ENCODE results near the gene C16orf87.

The C16orf87 gene

DNA sequence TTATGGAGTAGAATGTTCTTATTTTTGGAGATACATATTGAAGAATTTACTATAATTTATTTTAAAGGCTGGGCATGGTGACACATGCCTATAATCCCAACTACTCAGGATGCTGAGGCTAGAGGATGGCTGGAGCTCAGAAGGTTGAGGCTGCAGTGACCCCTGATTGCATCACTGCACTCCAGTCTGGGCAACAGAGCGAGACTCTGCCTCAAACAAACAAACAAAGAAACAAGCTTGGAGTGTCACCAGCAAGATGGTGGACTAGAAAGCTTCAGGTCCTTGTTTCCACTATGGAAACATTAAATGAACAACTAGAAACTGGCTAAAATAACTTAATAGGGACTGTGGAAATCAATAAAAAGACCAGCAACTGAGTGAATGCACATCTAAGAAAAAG lies 35.3 kb upstream of the C16orf87 start:
- Histone ChIP-seq H3K4me1 (ENCODE audit: low read length) (peaks cover 6% of the 10 kb centered on the region; the same call in 1 of the 2 replicates), H3K27ac (ENCODE audit: low read length) (no peak overlapping the region), H3K4me2 (ENCODE audit: low read length) (no peak overlapping the region), H4K20me1 (ENCODE audit: insufficient read depth, low read length) (no peaks in the 10 kb centered on the region), H3K27me3 (ENCODE audit: low read depth, low read length) (no peaks in the 10 kb centered on the region), H3K9ac (ENCODE audit: low read length) (no peak overlapping the region), H3K36me3 (replicated peaks; ENCODE audit: low read depth, low read length) (no peaks in the 10 kb centered on the region), H2AFZ (ENCODE audit: low read depth, low read length) (no peak overlapping the region), H3K79me2 (ENCODE audit: low read length) (no peaks in the 10 kb centered on the region), H3K4me3 (ENCODE audit: low read length) (no peak overlapping the region), H3K9me3 (ENCODE audit: insufficient read depth, low read length) (no peaks in the 10 kb centered on the region)
- TF ChIP-seq, protein P1, sequence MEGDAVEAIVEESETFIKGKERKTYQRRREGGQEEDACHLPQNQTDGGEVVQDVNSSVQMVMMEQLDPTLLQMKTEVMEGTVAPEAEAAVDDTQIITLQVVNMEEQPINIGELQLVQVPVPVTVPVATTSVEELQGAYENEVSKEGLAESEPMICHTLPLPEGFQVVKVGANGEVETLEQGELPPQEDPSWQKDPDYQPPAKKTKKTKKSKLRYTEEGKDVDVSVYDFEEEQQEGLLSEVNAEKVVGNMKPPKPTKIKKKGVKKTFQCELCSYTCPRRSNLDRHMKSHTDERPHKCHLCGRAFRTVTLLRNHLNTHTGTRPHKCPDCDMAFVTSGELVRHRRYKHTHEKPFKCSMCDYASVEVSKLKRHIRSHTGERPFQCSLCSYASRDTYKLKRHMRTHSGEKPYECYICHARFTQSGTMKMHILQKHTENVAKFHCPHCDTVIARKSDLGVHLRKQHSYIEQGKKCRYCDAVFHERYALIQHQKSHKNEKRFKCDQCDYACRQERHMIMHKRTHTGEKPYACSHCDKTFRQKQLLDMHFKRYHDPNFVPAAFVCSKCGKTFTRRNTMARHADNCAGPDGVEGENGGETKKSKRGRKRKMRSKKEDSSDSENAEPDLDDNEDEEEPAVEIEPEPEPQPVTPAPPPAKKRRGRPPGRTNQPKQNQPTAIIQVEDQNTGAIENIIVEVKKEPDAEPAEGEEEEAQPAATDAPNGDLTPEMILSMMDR (IDR thresholded peaks at IDR 0.05; ENCODE audit: low read depth, low read length), result no peak
- no peak for TF ChIP-seq EZH2phosphoT487 (IDR thresholded peaks at IDR 0.05; ENCODE audit: low read depth)

DNA sequence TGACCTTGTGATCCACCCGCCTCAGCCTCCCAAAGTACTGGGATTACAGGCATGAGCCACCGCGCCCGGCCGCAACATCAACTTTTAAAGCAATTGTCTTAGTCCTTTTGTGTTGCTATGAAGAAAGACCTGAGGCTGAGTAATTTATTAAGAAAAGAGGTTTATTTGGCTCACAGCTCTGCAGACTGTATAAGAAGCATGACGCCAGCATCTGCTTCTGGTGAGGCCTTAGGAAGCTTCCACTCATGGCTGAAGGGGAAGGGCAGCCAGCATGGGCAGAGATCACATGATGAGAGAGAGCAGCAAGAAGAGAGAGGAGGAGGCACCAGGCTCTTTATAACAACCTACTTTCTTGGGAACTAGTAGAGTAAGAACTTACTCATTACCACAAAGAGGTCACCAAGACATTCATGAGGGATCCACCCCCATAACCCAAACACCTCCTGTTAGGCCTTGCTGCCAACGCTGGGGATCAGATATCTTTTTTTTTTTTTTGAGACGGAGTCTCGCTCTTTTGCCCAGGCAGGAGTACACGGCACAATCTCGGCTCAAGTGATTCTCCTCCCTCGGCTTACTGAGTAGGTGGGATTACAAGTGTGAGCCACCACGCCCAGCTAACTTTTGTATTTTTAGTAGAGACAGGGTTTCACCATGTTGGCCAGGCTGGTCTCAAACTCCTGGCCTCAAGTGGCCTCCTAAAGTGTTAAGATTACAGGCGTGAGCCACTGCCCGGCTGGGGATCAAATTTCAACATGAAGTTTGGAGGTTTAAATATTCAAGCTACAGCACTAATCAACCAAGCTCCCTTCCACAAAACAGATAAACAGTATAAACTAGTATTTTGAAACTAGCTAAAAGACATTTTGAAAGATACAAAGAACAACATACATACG lies 31.8 kb upstream of the C16orf87 start:
- TF ChIP-seq, protein P1 (IDR thresholded peaks at IDR 0.05; ENCODE audit: low read depth, low read length), result no peak
- no peak for TF ChIP-seq EZH2phosphoT487 (IDR thresholded peaks at IDR 0.05; ENCODE audit: low read depth)
- no peak overlapping the region for H3K27ac ChIP-seq (ENCODE audit: low read length)
- no peak overlapping the region for H2AFZ ChIP-seq (ENCODE audit: low read depth, low read length)
- no peak overlapping the region for H3K9ac ChIP-seq (ENCODE audit: low read length)
- no peaks in the 10 kb centered on the region for H3K79me2 ChIP-seq (ENCODE audit: low read length)
- H3K36me3 ChIP-seq (replicated peaks; ENCODE audit: low read depth, low read length), result no peaks in the 10 kb centered on the region
- H3K9me3 ChIP-seq (ENCODE audit: insufficient read depth, low read length), result no peaks in the 10 kb centered on the region
- H3K4me3 ChIP-seq (ENCODE audit: low read length), result no peak overlapping the region
- H3K4me2 ChIP-seq (ENCODE audit: low read length), result no peak overlapping the region
- no peaks in the 10 kb centered on the region for H3K27me3 ChIP-seq (ENCODE audit: low read depth, low read length)
- H3K4me1 ChIP-seq (ENCODE audit: low read length), result peaks cover 6% of the 10 kb centered on the region; the same call in 1 of the 2 replicates
- no peaks in the 10 kb centered on the region for H4K20me1 ChIP-seq (ENCODE audit: insufficient read depth, low read length)

DNA sequence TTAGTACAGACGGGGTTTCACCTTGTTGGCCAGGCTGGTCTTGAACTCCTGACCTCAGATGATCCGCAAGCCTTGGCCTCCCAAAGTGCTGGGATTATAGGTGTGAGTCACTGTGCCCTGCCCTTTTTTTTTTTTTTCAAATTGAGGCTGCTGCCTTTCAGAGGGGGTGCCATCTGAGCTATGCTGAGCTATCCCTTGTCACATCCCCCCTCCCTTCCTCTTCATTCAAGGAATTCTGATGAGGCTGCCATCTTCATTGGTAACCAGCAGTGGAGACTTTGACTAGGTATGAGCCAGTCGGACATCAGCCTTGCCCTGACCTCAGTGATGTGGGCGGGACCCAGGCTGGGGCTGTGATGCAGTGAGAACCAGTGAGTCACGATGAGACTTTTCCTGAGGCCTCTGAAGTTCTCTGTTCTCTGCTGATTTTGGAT lies 28.8 kb upstream of the C16orf87 start:
- H3K27me3 ChIP-seq (ENCODE audit: low read depth, low read length), result no peaks in the 10 kb centered on the region
- H3K9ac ChIP-seq (ENCODE audit: low read length), result no peak overlapping the region
- H3K4me1 ChIP-seq (ENCODE audit: low read length), result peaks cover 6% of the 10 kb centered on the region; the same call in 1 of the 2 replicates
- TF ChIP-seq, protein P1 (IDR thresholded peaks at IDR 0.05; ENCODE audit: low read depth, low read length), result no peak
- TF ChIP-seq EZH2phosphoT487 (IDR thresholded peaks at IDR 0.05; ENCODE audit: low read depth), result no peak
- no peaks in the 10 kb centered on the region for H3K79me2 ChIP-seq (ENCODE audit: low read length)
- H3K4me3 ChIP-seq (ENCODE audit: low read length), result no peak overlapping the region
- no peaks in the 10 kb centered on the region for H3K36me3 ChIP-seq (replicated peaks; ENCODE audit: low read depth, low read length)
- no peak overlapping the region for H3K4me2 ChIP-seq (ENCODE audit: low read length)
- no peaks in the 10 kb centered on the region for H4K20me1 ChIP-seq (ENCODE audit: insufficient read depth, low read length)
- no peak overlapping the region for H2AFZ ChIP-seq (ENCODE audit: low read depth, low read length)
- no peaks in the 10 kb centered on the region for H3K9me3 ChIP-seq (ENCODE audit: insufficient read depth, low read length)
- no peak overlapping the region for H3K27ac ChIP-seq (ENCODE audit: low read length)

DNA sequence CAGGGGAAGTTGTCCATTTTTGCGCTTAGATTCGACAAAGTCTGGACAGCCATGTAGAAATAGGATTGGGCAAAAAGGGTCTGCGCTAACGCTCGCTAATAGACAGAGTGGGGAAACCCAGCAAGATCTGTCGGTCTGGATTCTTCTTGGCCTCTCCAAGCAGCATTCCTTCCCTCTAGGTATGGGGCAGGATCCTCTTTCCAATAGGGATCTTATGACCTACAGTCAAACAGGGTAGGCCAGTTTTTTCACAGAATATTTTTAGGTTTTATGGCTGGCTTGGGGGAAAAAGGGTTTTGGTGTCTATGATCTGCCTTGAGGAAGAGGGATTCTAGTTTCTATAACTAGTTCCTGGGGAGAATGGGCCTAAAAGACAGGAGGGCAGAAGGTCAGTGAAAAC lies 27.2 kb upstream of the C16orf87 start:
- no peak overlapping the region for H3K27ac ChIP-seq (ENCODE audit: low read length)
- no peaks in the 10 kb centered on the region for H3K9me3 ChIP-seq (ENCODE audit: insufficient read depth, low read length)
- H3K9ac ChIP-seq (ENCODE audit: low read length), result no peak overlapping the region
- H2AFZ ChIP-seq (ENCODE audit: low read depth, low read length), result no peak overlapping the region
- H3K4me2 ChIP-seq (ENCODE audit: low read length), result no peak overlapping the region
- H3K4me1 ChIP-seq (ENCODE audit: low read length), result no peaks in the 10 kb centered on the region
- H3K27me3 ChIP-seq (ENCODE audit: low read depth, low read length), result no peaks in the 10 kb centered on the region
- no peak overlapping the region for H3K4me3 ChIP-seq (ENCODE audit: low read length)
- no peak for TF ChIP-seq EZH2phosphoT487 (IDR thresholded peaks at IDR 0.05; ENCODE audit: low read depth)
- TF ChIP-seq, protein P1 (IDR thresholded peaks at IDR 0.05; ENCODE audit: low read depth, low read length), result no peak
- H3K79me2 ChIP-seq (ENCODE audit: low read length), result no peaks in the 10 kb centered on the region
- H4K20me1 ChIP-seq (ENCODE audit: insufficient read depth, low read length), result no peaks in the 10 kb centered on the region
- H3K36me3 ChIP-seq (replicated peaks; ENCODE audit: low read depth, low read length), result no peaks in the 10 kb centered on the region
